B cell (primary cell): ENCODE measurements around the gene ARFGAP1. TPM values are rescaled to one million over a fixed set of nuclear protein-coding genes. Genes with fewer than 3 reads are reported as not detected.
A peak's percentile ranks its signal among the peaks of the same experiment; 100 is the strongest.

Experiments used
- ATAC-seq: fragments of 200-7000 bp; cut with Tn5 transposase; one replicate; pipeline ENCODE4 v1.10.0; 2021; ENCODE audit warnings: low read depth, mild to moderate bottlenecking, moderate number of reproducible peaks, moderate library complexity
- CTCF ChIA-PET: fragments of 350-600 bp; sonication (Branson Sonifier 250); formaldehyde crosslinking; loops from one replicate; lab custom pipeline; 2021; ENCODE audit warnings: antibody characterized with exemption, inconsistent platforms; lab: Charles Lee
- POLR2A ChIA-PET: fragments of 350-600 bp; sonication (Branson Sonifier 250); formaldehyde crosslinking; loops from one replicate; lab custom pipeline; 2021; ENCODE audit warnings: antibody characterized with exemption; lab: Charles Lee
- DNase-seq: peaks from one replicate; pipeline ENCODE4 v3.0.0; 2013
- H2AFZ ChIP-seq: 2 replicates; pipeline ENCODE4 v1.6.1; 2012; ENCODE audit warnings: mild to moderate bottlenecking, low read depth, low read length; ENCODE audit not compliant: insufficient read depth, poor library complexity, severe bottlenecking
- H3K27ac ChIP-seq, 2 donors: 1 replicate in 1 of 2; 2 replicates in 1 of 2; pipeline ENCODE4 v1.5.1; 2012 to 2013; ENCODE audit warnings: low read length in 2 of 2, mild to moderate bottlenecking in 2 of 2, moderate library complexity in 1 of 2
- H3K27me3 ChIP-seq, 4 experiments: fragments of 200-600 bp in 1 of 4; sonication (generic) in 1 of 4; replicated peaks in 1 of 4; 1 replicate in 2 of 4; 2 replicates in 2 of 4; pipeline versions ENCODE4 v1.6.1 to v1.7.0; 2013 to 2016; ENCODE audit warnings: low read length in 3 of 4, mild to moderate bottlenecking in 2 of 4, mixed read lengths in 1 of 4, moderate library complexity in 1 of 4; ENCODE audit not compliant: insufficient read depth in 4 of 4, control insufficient read depth in 3 of 4; ENCODE audit errors: control extremely low read depth in 1 of 4
- H3K36me3 ChIP-seq, 2 experiments: replicated peaks in 1 of 2; 1 replicate in 1 of 2; 2 replicates in 1 of 2; pipeline versions ENCODE4 v1.6.1 to v1.7.1; 2013; ENCODE audit warnings: low read length in 1 of 2; ENCODE audit not compliant: insufficient read depth in 2 of 2, control insufficient read depth in 1 of 2; ENCODE audit errors: control extremely low read depth in 1 of 2, extremely low read depth in 1 of 2
- H3K4me1 ChIP-seq, 2 donors: fragments of 200-600 bp in 1 of 2; sonication (generic) in 1 of 2; 1 replicate in 1 of 2; 2 replicates in 1 of 2; pipeline versions ENCODE4 v1.5.1 to v1.6.1; 2013 to 2017; ENCODE audit warnings: low read length in 2 of 2; ENCODE audit not compliant: control insufficient read depth in 2 of 2, insufficient read depth in 2 of 2
- H3K4me2 ChIP-seq: replicated peaks from 2 replicates; pipeline ENCODE3; 2012; ENCODE audit warnings: mild to moderate bottlenecking, low read depth, low read length; ENCODE audit not compliant: poor library complexity, severe bottlenecking
- H3K4me3 ChIP-seq, 5 experiments: fragments of 200-600 bp in 1 of 5; sonication (generic) in 1 of 5; 1 replicate in 3 of 5; 2 replicates in 2 of 5; pipeline versions ENCODE4 v1.5.1 to v1.7.0; 2011 to 2016; ENCODE audit warnings: low read length in 4 of 5, mild to moderate bottlenecking in 4 of 5, low read depth in 2 of 5, control low read depth in 1 of 5, moderate library complexity in 1 of 5; ENCODE audit not compliant: insufficient read depth in 1 of 5; ENCODE audit errors: control extremely low read depth in 1 of 5, extremely low read depth in 1 of 5
- H3K79me2 ChIP-seq: fragments of 200-600 bp; sonication (generic); one replicate; pipeline ENCODE4 v1.6.0; 2016; ENCODE audit warnings: low read length; ENCODE audit not compliant: control insufficient read depth, insufficient read depth
- H3K9ac ChIP-seq: fragments of 200-600 bp; sonication (generic); 2 replicates; pipeline ENCODE4 v1.6.1; 2017; ENCODE audit warnings: mild to moderate bottlenecking, low read length, moderate library complexity
- H3K9me3 ChIP-seq, 3 donors: one replicate each; pipeline versions ENCODE4 v1.6.1 to v1.7.1; 2013; ENCODE audit warnings: low read length in 2 of 3; ENCODE audit not compliant: control insufficient read depth in 2 of 3, insufficient read depth in 1 of 3; ENCODE audit errors: control extremely low read depth in 1 of 3
- H4K20me1 ChIP-seq: 2 replicates; pipeline ENCODE4 v1.6.0; 2012; ENCODE audit warnings: mild to moderate bottlenecking, low read length; ENCODE audit not compliant: insufficient read depth, control insufficient read depth, poor library complexity, severe bottlenecking
- H3K27ac Mint-ChIP-seq: one replicate; pipeline ENCODE4 v1.8.0; 2021; ENCODE audit warnings: mixed read lengths
- H3K27me3 Mint-ChIP-seq: one replicate; pipeline ENCODE4 v1.8.0; 2021; ENCODE audit warnings: mixed read lengths
- H3K4me1 Mint-ChIP-seq: one replicate; pipeline ENCODE4 v1.8.0; 2021; ENCODE audit warnings: mixed read lengths
- H3K4me3 Mint-ChIP-seq: one replicate; pipeline ENCODE4 v1.8.0; 2021; ENCODE audit warnings: mixed read lengths
- H3K9me3 Mint-ChIP-seq: one replicate; pipeline ENCODE4 v1.8.0; 2022; ENCODE audit warnings: mixed read lengths; ENCODE audit not compliant: insufficient read depth
- CTCF ChIP-seq: fragments of 200-600 bp; IDR thresholded peaks from one replicate; pipeline ENCODE4 v1.8.0; 2022; ENCODE audit warnings: antibody characterized with exemption, mild to moderate bottlenecking
- EZH2 ChIP-seq: IDR thresholded peaks from 2 replicates; pipeline ENCODE4 v1.6.1; 2012; ENCODE audit warnings: borderline replicate concordance, low read depth, mild to moderate bottlenecking, moderate library complexity, low read length; ENCODE audit not compliant: insufficient read depth, poor library complexity, severe bottlenecking
- WGBS: methylation state at CpG from one replicate; pipeline ENCODE4 v1.1.5; 2013; ENCODE audit warnings: missing lambda C conversion rate; ENCODE audit not compliant: insufficient coverage; 5-methylcytosine and 5-hydroxymethylcytosine counted together
- intact Hi-C: fragments of 100-400 bp; cut with micrococcal nuclease; formaldehyde crosslinking; loops from one replicate; pipeline ENCODE4 v1.10.0; 2022
- polyA plus RNA-seq: library from polyadenylated mRNA; depleted of rRNA; stranded (reverse); fragments of >200 nt; gene quantifications from 2 replicates; pipeline ENCODE4 v1.2.3, GENCODE V29; 2012
- total RNA-seq, 2 donors: library from RNA; stranded (reverse); fragments of 120-200 nt in 1 of 2; gene quantifications; 1 replicate in 1 of 2; 2 replicates in 1 of 2; pipeline versions ENCODE4 v1.2.3 to v1.2.4, GENCODE V29; 2013 to 2022

The ARFGAP1 gene
- total and polyA plus RNA-seq, 2 donors (not counting 1 experiment from before 2014, with no cell fraction given) = 83.2 to 99.4 TPM

DNA sequence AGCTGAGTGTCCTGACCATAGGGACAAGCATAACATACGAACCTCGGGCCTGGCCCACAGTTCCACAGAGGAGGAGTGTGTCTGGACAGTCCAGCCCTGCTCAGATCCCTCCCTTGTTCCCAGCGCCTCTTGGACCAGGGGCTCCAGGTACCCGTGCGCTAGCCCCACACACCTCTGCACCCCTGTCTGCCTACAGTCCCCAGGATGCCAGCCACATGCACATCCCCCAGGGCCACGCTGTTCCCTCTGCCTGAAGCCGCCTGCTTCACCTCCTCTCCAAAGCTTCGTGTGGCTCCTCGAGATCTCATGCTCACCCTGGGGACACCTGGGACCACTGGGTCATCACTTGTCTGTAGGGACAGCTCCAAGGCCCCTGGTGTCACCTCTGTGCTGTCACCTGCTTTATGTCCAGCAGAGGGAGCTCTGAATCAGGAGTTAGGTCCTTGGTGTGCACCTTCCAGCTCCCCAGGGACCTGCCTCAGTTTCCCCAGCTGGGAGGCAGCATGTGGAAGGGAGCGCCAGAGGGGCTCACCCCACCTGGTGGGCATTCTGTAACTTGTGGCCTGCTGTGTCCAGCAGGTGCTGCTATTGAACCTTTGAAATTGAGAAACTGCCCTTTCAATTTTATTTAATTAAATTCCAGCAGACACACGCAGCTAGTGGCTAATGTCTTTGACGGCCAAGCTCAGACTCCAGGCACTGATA, 49.3 kb upstream of the ARFGAP1 start:
- Mint-ChIP-seq H3K9me3 (no peaks in the 10 kb centered on the region), H3K4me1 (no peaks in the 10 kb centered on the region), H3K4me3 (no peak overlapping the region), H3K27ac (no peak overlapping the region), H3K27me3 (peaks cover 11% of the 10 kb centered on the region)
- Histone ChIP-seq H2AFZ (no peak overlapping the region), H3K27me3 (peaks cover 0 to 7% (median 0%) of the 10 kb centered on the region in 4 experiments), H3K9me3 (no peaks in the 10 kb centered on the region), H3K4me3 (no peak overlapping the region), H3K36me3 (no peaks in the 10 kb centered on the region), H3K9ac (no peak overlapping the region), H3K4me2 (no peak overlapping the region), H3K79me2 (no peaks in the 10 kb centered on the region), H3K27ac (no peak overlapping the region), H4K20me1 (no peaks in the 10 kb centered on the region), H3K4me1 (no peaks in the 10 kb centered on the region)
- peak; percentile 65 for ATAC-seq
- WGBS = 63% methylated on average over 12 of the region's 12 CpGs
- TF ChIP-seq CTCF (peak; percentile 79), EZH2 (no peak)
- ChIA-PET POLR2A (no interaction called here), CTCF (interaction anchor here (0.6 to 3.4 kb wide), 24 partner anchors 10 to 750 kb away, joined by 3 to 35 read pairs (median 4); partner anchors contain the start of genes ARFGAP1 and BIRC7)
- intact Hi-C loops = no loop called here
- peak; percentile 61 for DNase-seq

DNA sequence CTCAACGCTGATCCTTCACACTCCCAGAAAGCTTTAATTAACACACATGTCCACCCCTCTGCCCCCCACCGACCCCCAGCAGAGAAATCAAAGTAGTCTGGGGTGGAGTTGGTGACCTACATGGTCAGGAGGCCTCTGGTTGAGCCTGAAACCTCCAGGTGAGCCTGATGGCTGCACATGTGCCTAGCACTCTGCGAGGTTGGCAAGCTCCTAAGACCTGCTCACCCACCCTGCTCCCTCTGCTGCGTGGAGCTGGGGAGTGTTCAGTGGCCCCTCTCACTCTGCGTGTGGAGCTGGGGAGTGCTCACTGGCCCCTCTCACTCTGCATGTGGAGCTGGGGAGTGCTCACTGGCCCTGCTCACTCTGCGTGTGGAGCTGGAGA, 48.8 kb upstream of the ARFGAP1 start:
- Histone ChIP-seq H3K9me3 (no peaks in the 10 kb centered on the region), H3K9ac (no peak overlapping the region), H3K79me2 (no peaks in the 10 kb centered on the region), H3K27ac (no peak overlapping the region), H4K20me1 (no peaks in the 10 kb centered on the region), H3K4me1 (no peaks in the 10 kb centered on the region), H3K4me3 (no peak overlapping the region), H3K27me3 (peaks cover 0 to 10% (median 0%) of the 10 kb centered on the region in 4 experiments), H3K4me2 (no peak overlapping the region), H2AFZ (no peak overlapping the region), H3K36me3 (no peaks in the 10 kb centered on the region)
- no peaks in the 10 kb centered on the region for H3K4me1 Mint-ChIP-seq
- peaks cover 16% of the 10 kb centered on the region for H3K27me3 Mint-ChIP-seq
- H3K4me3 Mint-ChIP-seq = no peak overlapping the region
- WGBS = 83% methylated on average over 1 of the region's 6 CpGs
- H3K27ac Mint-ChIP-seq = no peak overlapping the region
- POLR2A ChIA-PET = no interaction called here
- intact Hi-C loops = no loop called here
- CTCF ChIA-PET = interaction anchor here (0.6 to 3.4 kb wide), 21 partner anchors 11 to 706 kb away, joined by 3 to 35 read pairs (median 4); partner anchors contain the start of genes ARFGAP1 and BIRC7
- H3K9me3 Mint-ChIP-seq = no peaks in the 10 kb centered on the region
- DNase-seq (no peak), ATAC-seq (no peak)
- no peak for TF ChIP-seq EZH2
